Stimulated activated CD4-positive, alpha-beta T cell treated with anti-CD3 and anti-CD28 coated beads, Interleukin-12 subunit alpha, Interleukin-12 subunit beta, amount 100 ng/mL, for 4 hours (primary cell): Measurements from ENCODE around the gene SH2B3.
"Not testable (repeated sequence)": the region's sequence is repeated elsewhere in the genome, so short reads cannot be mapped to it uniquely, and the experiment has no call there.

Experiments used
- DNase-seq: peaks from one replicate; pipeline ENCODE4 v3.0.0-alpha.2; 2020

SH2B3 gene

GRCh38 chr12:111467092-111467856 is 61.6 kb downstream of the SH2B3 start:
- DNase-seq = no peak

DNA sequence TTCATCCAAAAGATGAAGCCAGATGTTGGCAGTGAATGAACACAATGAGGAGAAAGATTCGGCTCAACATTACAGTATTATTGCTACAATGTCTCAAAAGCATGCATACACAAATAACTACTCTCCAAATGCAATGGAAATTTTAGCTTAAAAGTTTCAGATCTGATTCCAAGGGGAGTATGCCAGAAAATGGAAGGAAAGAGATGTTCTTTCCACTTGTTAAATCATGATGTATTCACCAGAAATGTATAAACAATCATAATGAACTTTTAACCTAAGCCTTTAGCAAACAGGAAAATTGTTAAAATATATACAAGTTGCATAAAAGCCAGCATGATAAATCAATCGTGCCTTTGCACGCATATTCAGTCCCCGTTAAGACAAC is 62.1 kb downstream of the SH2B3 start:
- no peak for DNase-seq

- DNase-seq = no peak
Measured at GRCh38 chr12:111469401-111469800, 63.7 kb downstream of the SH2B3 start.

DNA sequence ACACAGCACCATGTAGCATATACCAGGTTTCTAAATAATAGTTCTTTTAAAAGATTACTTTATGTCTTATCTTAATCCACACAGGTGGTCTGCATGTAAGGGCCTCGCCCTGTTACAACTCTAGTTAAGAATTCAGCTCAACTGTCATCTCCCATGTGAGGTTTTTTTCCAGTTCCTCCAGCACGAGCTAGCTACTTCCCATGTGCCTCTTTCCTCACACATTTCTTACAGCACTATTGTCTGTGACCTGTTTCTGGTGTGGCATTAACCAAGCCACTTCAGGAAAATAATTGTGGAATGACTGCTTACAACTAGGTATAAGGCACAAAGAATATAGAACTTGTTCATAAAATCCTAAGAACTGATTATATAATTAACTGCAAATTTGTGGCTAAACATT is 65.5 kb downstream of the SH2B3 start:
- DNase-seq = no peak

DNA sequence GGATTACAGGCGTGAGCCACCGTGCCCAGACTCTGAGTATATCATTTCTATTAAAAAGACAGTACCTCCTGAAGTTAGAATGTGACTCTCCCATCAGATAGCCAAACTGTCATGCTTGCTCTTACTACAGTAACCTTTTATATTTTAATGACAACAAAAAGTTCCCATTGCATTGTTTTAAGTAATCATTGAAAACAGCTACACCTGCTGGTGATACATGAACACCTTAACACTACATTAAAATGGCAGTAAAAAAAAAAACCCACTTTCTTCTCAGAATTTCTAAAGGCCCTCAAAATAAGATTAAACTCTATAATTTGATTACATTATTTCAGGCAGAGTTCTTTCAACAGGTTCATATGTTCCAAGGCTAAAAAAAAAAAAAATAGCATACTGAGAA is 76.7 kb downstream of the SH2B3 start:
- no peak for DNase-seq

DNA sequence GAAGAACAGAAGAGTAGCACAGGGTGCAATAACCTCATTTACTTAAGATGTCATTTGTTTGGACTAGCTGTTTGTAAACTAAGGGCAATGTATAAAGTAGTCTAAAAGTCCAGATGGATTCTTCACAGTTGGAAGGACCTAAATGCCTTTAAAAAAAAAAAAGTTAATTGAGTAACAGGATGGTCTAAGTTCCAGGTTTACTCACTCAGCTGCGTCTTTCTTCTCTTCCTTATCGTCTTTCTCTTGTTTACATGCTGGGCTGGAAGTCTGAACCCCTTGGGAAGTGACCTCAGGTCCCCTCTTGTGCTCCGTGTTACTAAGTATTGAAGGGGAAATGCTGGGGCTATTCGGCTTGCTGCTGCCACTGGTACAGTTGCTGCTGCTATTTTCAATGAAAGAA is 82.5 kb downstream of the SH2B3 start:
- DNase-seq = no peak

GRCh38 chr12:111488798-111489197 is 83.1 kb downstream of the SH2B3 start:
- no peak for DNase-seq

DNA sequence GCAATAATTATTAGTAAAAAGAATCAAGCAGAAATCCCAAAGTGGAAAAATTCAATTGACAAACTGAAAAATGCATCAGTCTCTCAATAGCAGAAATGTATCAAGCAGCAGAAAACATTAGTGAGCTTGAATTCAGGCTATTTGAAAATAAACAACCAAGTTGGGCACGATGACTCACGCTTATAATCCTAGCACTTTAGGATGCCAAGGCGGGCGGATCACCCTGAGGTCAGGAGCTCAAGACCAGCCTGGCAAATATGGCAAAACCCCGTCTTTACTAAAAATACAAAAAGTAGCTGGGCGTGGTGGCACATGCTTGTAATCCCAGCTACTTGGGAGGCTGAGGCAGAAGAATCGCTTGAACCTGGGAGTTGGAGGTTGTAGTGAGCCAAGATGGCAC is 87.3 kb downstream of the SH2B3 start:
- not testable (repeated sequence) for DNase-seq

DNA sequence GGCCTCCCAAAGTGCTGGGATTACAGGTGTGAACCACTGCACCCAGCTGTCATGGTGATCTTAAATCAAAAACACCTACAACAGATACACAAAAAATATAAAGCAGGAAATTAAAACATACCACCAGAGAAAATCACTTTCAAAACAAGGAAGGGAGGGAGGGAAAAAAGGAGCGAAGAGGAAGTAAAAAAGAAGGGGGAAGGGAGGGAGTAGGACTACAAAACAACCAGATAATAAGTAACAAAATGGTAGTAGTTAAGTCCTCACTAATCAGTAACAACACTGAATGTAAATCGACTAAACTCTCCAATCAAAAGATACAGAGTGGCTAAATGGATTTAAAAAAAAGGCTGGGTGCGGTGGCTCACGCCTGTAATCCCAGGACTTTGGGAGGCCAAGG is 89.0 kb downstream of the SH2B3 start:
- no peak for DNase-seq
